Stimulated activated naive CD8-positive, alpha-beta T cell treated with anti-CD3 and anti-CD28 coated beads, Interleukin-15, amount 100 ng/mL, for 72 hours (primary cell): ENCODE data around the gene AMBRA1.
A peak's percentile ranks its signal among the peaks of the same experiment; 100 is the strongest.

Experiments used
- ATAC-seq: fragments of 150-1000 bp; cut with Tn5 transposase; 2 replicates; pipeline ENCODE4 v1.10.0; 2021; ENCODE audit warnings: mild to moderate bottlenecking, moderate library complexity
- DNase-seq, 2 donors: peaks; one replicate each; pipeline ENCODE4 v3.0.0; 2021 to 2022
- H3K27ac Mint-ChIP-seq, 2 donors: one replicate each; pipeline ENCODE4 v1.8.0; 2022; ENCODE audit warnings: mild to moderate bottlenecking in 2 of 2, mixed read lengths in 2 of 2, moderate library complexity in 2 of 2
- H3K27me3 Mint-ChIP-seq: one replicate; pipeline ENCODE4 v1.8.0; 2022; ENCODE audit warnings: mixed read lengths
- H3K4me1 Mint-ChIP-seq: one replicate; pipeline ENCODE4 v1.8.0; 2022; ENCODE audit warnings: mild to moderate bottlenecking, mixed read lengths
- H3K4me3 Mint-ChIP-seq, 2 donors: one replicate each; pipeline ENCODE4 v1.8.0; 2022; ENCODE audit warnings: mild to moderate bottlenecking in 2 of 2, mixed read lengths in 2 of 2, moderate library complexity in 1 of 2
- H3K9me3 Mint-ChIP-seq, 2 donors: one replicate each; pipeline ENCODE4 v1.8.0; 2022; ENCODE audit warnings: mixed read lengths in 2 of 2

The AMBRA1 gene

GRCh38 chr11:46628961-46629360 lies 35.1 kb upstream of the AMBRA1 start:
- Mint-ChIP-seq H3K9me3 (no peaks in the 10 kb centered on the region), H3K27ac (no peak overlapping the region), H3K4me1 (no peaks in the 10 kb centered on the region), H3K27me3 (no peaks in the 10 kb centered on the region), H3K4me3 (no peak overlapping the region)
- DNase-seq: no peak
- ATAC-seq: no peak

GRCh38 chr11:46625406-46625805 lies 31.6 kb upstream of the AMBRA1 start:
- Mint-ChIP-seq H3K27me3 (no peaks in the 10 kb centered on the region), H3K9me3 (no peaks in the 10 kb centered on the region), H3K27ac (no peak overlapping the region), H3K4me1 (peaks cover 15% of the 10 kb centered on the region), H3K4me3 (no peak overlapping the region)
- ATAC-seq (no peak), DNase-seq (no peak)

GRCh38 chr11:46618837-46619236 lies 25.0 kb upstream of the AMBRA1 start:
- DNase-seq (no peak), ATAC-seq (no peak)
- Mint-ChIP-seq H3K27me3 (no peaks in the 10 kb centered on the region), H3K27ac (no peak overlapping the region), H3K4me3 (peak overlapping the region; percentile 27 to 99), H3K9me3 (no peaks in the 10 kb centered on the region), H3K4me1 (peaks cover 56% of the 10 kb centered on the region)

GRCh38 chr11:46617972-46618314 lies 24.1 kb upstream of the AMBRA1 start:
- Mint-ChIP-seq H3K9me3 (no peaks in the 10 kb centered on the region), H3K4me3 (peak overlapping the region; percentile 97 to 99), H3K27ac (peak overlapping the region; percentile 100), H3K4me1 (peaks cover 56% of the 10 kb centered on the region), H3K27me3 (no peaks in the 10 kb centered on the region)
- no peak for DNase-seq
- ATAC-seq: no peak

GRCh38 chr11:46617134-46617971 lies 23.5 kb upstream of the AMBRA1 start, which contains the start of the genes ATG13 and HARBI1:
Gene ATG13 (plus strand): TSS chr11:46617553. CDS start chr11:46644292, 26,739 bp downstream.
Gene HARBI1 (minus strand): TSS chr11:46617227. CDS start chr11:46616237, 990 bp downstream.
- Mint-ChIP-seq H3K4me1 (peaks cover 56% of the 10 kb centered on the region), H3K4me3 (peak within 1 kb of the TSS; percentile 97 to 99), H3K27me3 (no peaks in the 10 kb centered on the region), H3K9me3 (no peaks in the 10 kb centered on the region), H3K27ac (peak within 1 kb of the TSS; percentile 100)
- ATAC-seq (peak; percentile 98), DNase-seq (peak; percentile 94)

GRCh38 chr11:46616551-46617133 lies 22.8 kb upstream of the AMBRA1 start:
- peaks cover 52% of the 10 kb centered on the region for H3K4me1 Mint-ChIP-seq
- peak overlapping the region; percentile 97 to 99 for H3K4me3 Mint-ChIP-seq
- peak overlapping the region; percentile 100 for H3K27ac Mint-ChIP-seq
- ATAC-seq (peak; percentile 45), DNase-seq (no peak)
- no peaks in the 10 kb centered on the region for H3K9me3 Mint-ChIP-seq
- H3K27me3 Mint-ChIP-seq: no peaks in the 10 kb centered on the region

GRCh38 chr11:46615756-46616155 lies 21.9 kb upstream of the AMBRA1 start:
- Mint-ChIP-seq H3K4me3 (no peak overlapping the region), H3K4me1 (peaks cover 44% of the 10 kb centered on the region)

GRCh38 chr11:46612326-46612725 lies 18.5 kb upstream of the AMBRA1 start:
- no peak overlapping the region for H3K27ac Mint-ChIP-seq
- no peak overlapping the region for H3K4me3 Mint-ChIP-seq
- no peaks in the 10 kb centered on the region for H3K9me3 Mint-ChIP-seq
- peaks cover 21% of the 10 kb centered on the region for H3K4me1 Mint-ChIP-seq
- ATAC-seq (no peak), DNase-seq (no peak)
- H3K27me3 Mint-ChIP-seq: no peaks in the 10 kb centered on the region

More at GRCh38 chr11:46615756-46616155, 21.9 kb upstream of the AMBRA1 start:
- H3K9me3 Mint-ChIP-seq: no peaks in the 10 kb centered on the region
- ATAC-seq (no peak), DNase-seq (no peak)
- H3K27ac Mint-ChIP-seq: no peak overlapping the region
- H3K27me3 Mint-ChIP-seq: no peaks in the 10 kb centered on the region

- ATAC-seq (no peak), DNase-seq (no peak)
- no peaks in the 10 kb centered on the region for H3K9me3 Mint-ChIP-seq
- no peaks in the 10 kb centered on the region for H3K27me3 Mint-ChIP-seq
- peak overlapping the region in 1 of 2 donors; percentile 34 for H3K27ac Mint-ChIP-seq
- peaks cover 20% of the 10 kb centered on the region for H3K4me1 Mint-ChIP-seq
- no peak overlapping the region for H3K4me3 Mint-ChIP-seq
These were observed 17.9 kb upstream of the AMBRA1 start for GRCh38 chr11:46611526-46612304.

- ATAC-seq: no peak
- H3K27me3 Mint-ChIP-seq: no peaks in the 10 kb centered on the region
- no peak overlapping the region for H3K4me3 Mint-ChIP-seq
- H3K9me3 Mint-ChIP-seq: no peaks in the 10 kb centered on the region
- no peak overlapping the region for H3K27ac Mint-ChIP-seq
- no peaks in the 10 kb centered on the region for H3K4me1 Mint-ChIP-seq
- no peak for DNase-seq
These were observed 15.6 kb upstream of the AMBRA1 start for GRCh38 chr11:46609386-46609785.

- Mint-ChIP-seq H3K27ac (no peak overlapping the region), H3K27me3 (no peaks in the 10 kb centered on the region), H3K9me3 (no peaks in the 10 kb centered on the region), H3K4me1 (peaks cover 5% of the 10 kb centered on the region), H3K4me3 (no peak overlapping the region)
- ATAC-seq: no peak
- DNase-seq: no peak
These were observed 13.7 kb upstream of the AMBRA1 start for GRCh38 chr11:46607516-46607915.

- no peaks in the 10 kb centered on the region for H3K27me3 Mint-ChIP-seq
- ATAC-seq (no peak), DNase-seq (no peak)
- no peak overlapping the region for H3K27ac Mint-ChIP-seq
- H3K4me3 Mint-ChIP-seq: no peak overlapping the region
- H3K4me1 Mint-ChIP-seq: peaks cover 5% of the 10 kb centered on the region
- H3K9me3 Mint-ChIP-seq: no peaks in the 10 kb centered on the region
These were observed 11.0 kb upstream of the AMBRA1 start for GRCh38 chr11:46604796-46605195.

- no peak for ATAC-seq
- Mint-ChIP-seq H3K4me1 (peaks cover 5% of the 10 kb centered on the region), H3K27ac (no peak overlapping the region), H3K4me3 (no peak overlapping the region), H3K9me3 (no peaks in the 10 kb centered on the region), H3K27me3 (no peaks in the 10 kb centered on the region)
- DNase-seq: no peak
These were observed 10.0 kb upstream of the AMBRA1 start for GRCh38 chr11:46603704-46604308.

GRCh38 chr11:46601129-46601528 lies 7.3 kb upstream of the AMBRA1 start:
- DNase-seq: no peak
- Mint-ChIP-seq H3K4me3 (no peak overlapping the region), H3K4me1 (peaks cover 5% of the 10 kb centered on the region), H3K9me3 (no peaks in the 10 kb centered on the region), H3K27me3 (no peaks in the 10 kb centered on the region), H3K27ac (no peak overlapping the region)
- no peak for ATAC-seq

- Mint-ChIP-seq H3K27me3 (no peaks in the 10 kb centered on the region), H3K27ac (no peak overlapping the region), H3K9me3 (no peaks in the 10 kb centered on the region), H3K4me1 (peaks cover 5% of the 10 kb centered on the region), H3K4me3 (no peak overlapping the region)
- no peak for ATAC-seq
- DNase-seq: no peak
These were observed 6.6 kb upstream of the AMBRA1 start for GRCh38 chr11:46600194-46600960.
